Ectodermal cell (in vitro differentiated cells): ENCODE data around the gene COA6.
"Not testable (repeated sequence)": the region's sequence is repeated elsewhere in the genome, so short reads cannot be mapped to it uniquely, and the experiment has no call there.

ENCODE experiments used
- H3K27ac ChIP-seq: 2 replicates; pipeline ENCODE4 v1.7.0; 2013; ENCODE audit warnings: mild to moderate bottlenecking, low read depth, low read length; ENCODE audit not compliant: insufficient read depth, poor library complexity, severe bottlenecking
- H3K27me3 ChIP-seq: 2 replicates; pipeline ENCODE4 v1.7.0; 2013; ENCODE audit warnings: mild to moderate bottlenecking, low read length; ENCODE audit not compliant: insufficient read depth, control insufficient read depth, poor library complexity, severe bottlenecking
- H3K36me3 ChIP-seq: one replicate; pipeline ENCODE4 v1.7.0; 2013; ENCODE audit warnings: low read length; ENCODE audit not compliant: control insufficient read depth, insufficient read depth
- H3K4me1 ChIP-seq: one replicate; pipeline ENCODE4 v1.7.0; 2013; ENCODE audit warnings: low read length; ENCODE audit not compliant: control insufficient read depth, insufficient read depth
- H3K4me3 ChIP-seq: 2 replicates; pipeline ENCODE4 v1.7.0; 2013; ENCODE audit warnings: low read depth, low read length, control low read depth; ENCODE audit not compliant: insufficient read depth
- H3K9me3 ChIP-seq: 2 replicates; pipeline ENCODE4 v1.7.0; 2013; ENCODE audit warnings: mild to moderate bottlenecking, low read length, moderate library complexity; ENCODE audit not compliant: control insufficient read depth
- WGBS, 2 experiments: methylation state at CpG; one replicate each; pipeline ENCODE4 v1.1.7; 2013; ENCODE audit warnings: missing lambda C conversion rate in 2 of 2; 5-methylcytosine and 5-hydroxymethylcytosine counted together

Gene COA6

GRCh38 chr1:234393190-234393589 lies 19.9 kb downstream of the COA6 start:
- 96 to 97% methylated on average over 6 of the region's 6 CpGs for WGBS, 2 experiments
- Histone ChIP-seq H3K27me3 (no peaks in the 10 kb centered on the region), H3K4me1 (no peaks in the 10 kb centered on the region), H3K9me3 (no peaks in the 10 kb centered on the region), H3K4me3 (no peak overlapping the region), H3K27ac (no peak overlapping the region), H3K36me3 (peaks cover 10% of the 10 kb centered on the region)

GRCh38 chr1:234395297-234395696 lies 22.0 kb downstream of the COA6 start:
- H3K4me1 ChIP-seq = no peaks in the 10 kb centered on the region
- H3K27ac ChIP-seq = no peak overlapping the region
- H3K4me3 ChIP-seq = no peak overlapping the region
- WGBS, 2 experiments = 96 to 97% methylated on average over 5 of the region's 5 CpGs
- no peaks in the 10 kb centered on the region for H3K27me3 ChIP-seq
- H3K36me3 ChIP-seq = peaks cover 10% of the 10 kb centered on the region
- H3K9me3 ChIP-seq = no peaks in the 10 kb centered on the region

GRCh38 chr1:234396092-234396491 lies 22.8 kb downstream of the COA6 start:
- Histone ChIP-seq H3K27ac (no peak overlapping the region), H3K36me3 (peaks cover 6% of the 10 kb centered on the region), H3K4me1 (no peaks in the 10 kb centered on the region), H3K27me3 (no peaks in the 10 kb centered on the region), H3K4me3 (no peak overlapping the region), H3K9me3 (no peaks in the 10 kb centered on the region)
- 95 to 96% methylated on average over 8 of the region's 8 CpGs for WGBS, 2 experiments

- Histone ChIP-seq H3K36me3 (no peaks in the 10 kb centered on the region), H3K4me1 (no peaks in the 10 kb centered on the region), H3K9me3 (no peaks in the 10 kb centered on the region), H3K27ac (no peak overlapping the region), H3K4me3 (no peak overlapping the region), H3K27me3 (no peaks in the 10 kb centered on the region)
- 95 to 96% methylated on average over 6 of the region's 6 CpGs for WGBS, 2 experiments
Measured at GRCh38 chr1:234396871-234397270, 23.6 kb downstream of the COA6 start.

- no peaks in the 10 kb centered on the region for H3K9me3 ChIP-seq
- WGBS, 2 experiments = 63 to 97% methylated on average over 2 to 3 of the region's 5 CpGs
- no peaks in the 10 kb centered on the region for H3K4me1 ChIP-seq
- no peak overlapping the region for H3K27ac ChIP-seq
- no peak overlapping the region for H3K4me3 ChIP-seq
- H3K27me3 ChIP-seq = no peaks in the 10 kb centered on the region
- H3K36me3 ChIP-seq = no peaks in the 10 kb centered on the region
Measured at GRCh38 chr1:234397732-234398131, 24.5 kb downstream of the COA6 start.

- no peaks in the 10 kb centered on the region for H3K4me1 ChIP-seq
- no peaks in the 10 kb centered on the region for H3K27me3 ChIP-seq
- WGBS, 2 experiments = 79 to 82% methylated on average over 7 to 8 of the region's 8 CpGs
- no peaks in the 10 kb centered on the region for H3K36me3 ChIP-seq
- no peak overlapping the region for H3K27ac ChIP-seq
- no peaks in the 10 kb centered on the region for H3K9me3 ChIP-seq
- H3K4me3 ChIP-seq = no peak overlapping the region
Measured at GRCh38 chr1:234398849-234399381, 25.7 kb downstream of the COA6 start.

- H3K36me3 ChIP-seq, H3K4me1 ChIP-seq, H3K4me3 ChIP-seq, H3K27me3 ChIP-seq, H3K9me3 ChIP-seq, H3K27ac ChIP-seq: not testable (repeated sequence)
- WGBS, 2 experiments = 97 to 100% methylated on average over 3 to 4 of the region's 6 CpGs
Measured at GRCh38 chr1:234399515-234399914, 26.3 kb downstream of the COA6 start.

GRCh38 chr1:234400773-234401172 lies 27.5 kb downstream of the COA6 start:
- Histone ChIP-seq H3K27ac (no peak overlapping the region), H3K36me3 (no peaks in the 10 kb centered on the region), H3K4me1 (no peaks in the 10 kb centered on the region), H3K4me3 (no peak overlapping the region), H3K27me3 (no peaks in the 10 kb centered on the region), H3K9me3 (no peaks in the 10 kb centered on the region)

GRCh38 chr1:234401658-234402057 lies 28.4 kb downstream of the COA6 start:
- WGBS, 2 experiments = 96 to 97% methylated on average over 3 of the region's 3 CpGs

GRCh38 chr1:234402939-234403338 lies 29.7 kb downstream of the COA6 start:
- no peaks in the 10 kb centered on the region for H3K9me3 ChIP-seq
- H3K27ac ChIP-seq = no peak overlapping the region
- no peaks in the 10 kb centered on the region for H3K4me1 ChIP-seq
- no peaks in the 10 kb centered on the region for H3K27me3 ChIP-seq
- H3K4me3 ChIP-seq = no peak overlapping the region
- H3K36me3 ChIP-seq = no peaks in the 10 kb centered on the region
- whole genome bisulfite sequencing, 2 experiments = 95 to 97% methylated on average over 3 of the region's 3 CpGs

More at GRCh38 chr1:234401658-234402057, 28.4 kb downstream of the COA6 start:
- Histone ChIP-seq H3K4me3 (no peak overlapping the region), H3K4me1 (no peaks in the 10 kb centered on the region), H3K27ac (no peak overlapping the region), H3K27me3 (no peaks in the 10 kb centered on the region), H3K9me3 (no peaks in the 10 kb centered on the region), H3K36me3 (no peaks in the 10 kb centered on the region)

GRCh38 chr1:234405676-234406075 lies 32.4 kb downstream of the COA6 start:
- WGBS, 2 experiments = 87 to 94% methylated on average over 6 of the region's 6 CpGs
- Histone ChIP-seq H3K4me1 (no peaks in the 10 kb centered on the region), H3K4me3 (no peak overlapping the region), H3K27me3 (no peaks in the 10 kb centered on the region), H3K27ac (no peak overlapping the region), H3K9me3 (no peaks in the 10 kb centered on the region), H3K36me3 (no peaks in the 10 kb centered on the region)
